Measurements from ENCODE around the gene BEST4.
A peak's percentile ranks its signal among the peaks of the same experiment; 100 is the strongest.

The BEST4 gene

GRCh38 chr1:44819608-44820327 lies 31.8 kb upstream of the BEST4 start (continued):
- TF ChIP-seq ZXDB (tag by site-specific recombination; IDR thresholded peaks at IDR 0.05) = peak; percentile 74
- TF ChIP-seq ZBTB1 (tag by site-specific recombination; IDR thresholded peaks at IDR 0.05) = no peak
- 0 out of 2 replicates have a peak, but pooled peaks have one; percentile 15 for TF ChIP-seq ZBTB6 (tag by site-specific recombination; IDR thresholded peaks at IDR 0.05)
- no peak for TF ChIP-seq ZNF513 (tag by site-specific recombination; IDR thresholded peaks at IDR 0.05)
- TF ChIP-seq KLF17 (tag by site-specific recombination; IDR thresholded peaks at IDR 0.05) = peak; percentile 86
- TF ChIP-seq ZNF37A (tag by site-specific recombination; IDR thresholded peaks at IDR 0.05) = no peak
- peak; percentile 46; the same call in 1 of the 2 replicates for TF ChIP-seq ZNF24 (tag by site-specific recombination; IDR thresholded peaks at IDR 0.05)
- TF ChIP-seq TCF7L2 (IDR thresholded peaks at IDR 0.05; ENCODE audit: borderline replicate concordance, low read depth, low read length) = 0 out of 2 replicates have a peak, but pooled peaks have one; percentile 14
- TF ChIP-seq ZNF623 (tag by site-specific recombination; IDR thresholded peaks at IDR 0.05) = no peak
- no peak for TF ChIP-seq ZNF354C (tag by site-specific recombination; IDR thresholded peaks at IDR 0.05; ENCODE audit: borderline replicate concordance, low read depth)
- 0 out of 2 replicates have a peak, but pooled peaks have one; percentile 40 for TF ChIP-seq ZNF692 (tag by site-specific recombination; IDR thresholded peaks at IDR 0.05)
- TF ChIP-seq GLI2 (tag by site-specific recombination; IDR thresholded peaks at IDR 0.05; ENCODE audit: borderline replicate concordance, low read depth) = no peak
- TF ChIP-seq ZNF148 (tag by site-specific recombination; IDR thresholded peaks at IDR 0.05; ENCODE audit: borderline replicate concordance) = no peak
- TF ChIP-seq ZNF202 (tag by site-specific recombination; IDR thresholded peaks at IDR 0.05; ENCODE audit: borderline replicate concordance) = no peak
- peak; percentile 34; the same call in 1 of the 2 replicates for TF ChIP-seq PRDM4 (tag by site-specific recombination; IDR thresholded peaks at IDR 0.05)
- no peak for TF ChIP-seq ZBTB7A (tag by site-specific recombination; IDR thresholded peaks at IDR 0.05; ENCODE audit: low read depth)

Measured in HEK293 (cell line).